Stimulated activated CD4-positive, alpha-beta T cell treated with anti-CD3 and anti-CD28 coated beads, Interleukin-15, amount 100 ng/mL, for 1 hour (primary cell): Measurements from ENCODE around the gene HDGFL3.
"Not testable (repeated sequence)": the region's sequence is repeated elsewhere in the genome, so short reads cannot be mapped to it uniquely, and the experiment has no call there.

Experiments
- DNase-seq, 2 donors: peaks; one replicate each; pipeline ENCODE4 v3.0.0-alpha.2; 2020; ENCODE audit warnings: low read depth in 1 of 2, low spot score in 1 of 2

Gene HDGFL3

DNA sequence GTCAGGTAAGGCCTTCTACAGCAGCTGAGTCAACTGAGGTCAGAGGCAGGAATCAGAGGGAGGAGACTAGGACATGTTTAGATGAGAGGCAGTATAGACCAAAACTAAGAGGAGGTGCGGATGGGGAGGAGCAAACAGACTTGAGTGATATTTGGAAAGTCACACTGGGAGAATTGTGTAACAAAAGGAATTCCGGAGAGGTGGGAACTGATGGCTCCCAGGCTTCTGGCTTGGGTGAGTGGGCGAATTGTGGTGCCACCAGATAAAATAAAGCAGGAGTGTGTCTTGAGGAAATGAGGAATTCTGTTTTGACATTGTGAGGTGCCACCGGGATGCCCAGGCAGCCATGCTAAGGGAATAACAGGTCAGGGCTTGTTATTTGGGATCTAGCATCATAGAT, 103.5 kb downstream of the HDGFL3 start:
- DNase-seq = no peak

DNA sequence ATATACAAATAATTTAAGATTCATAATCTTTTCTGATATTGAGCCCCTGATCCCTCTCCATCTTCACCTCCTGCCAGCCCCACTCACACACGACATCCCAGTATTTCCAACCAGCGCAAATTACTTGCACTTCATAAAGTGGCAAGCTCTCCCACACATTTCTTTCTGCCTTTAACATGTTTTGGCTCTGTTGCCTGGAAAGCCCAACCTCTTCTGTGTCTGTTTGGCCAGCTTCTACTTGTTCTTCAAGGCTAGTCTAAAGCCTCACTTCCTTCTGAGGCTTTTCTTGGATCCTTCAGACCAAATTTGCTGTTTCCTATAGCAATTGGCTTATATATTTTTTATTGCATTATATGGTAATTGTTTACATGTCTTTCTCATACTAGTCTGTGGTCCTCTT, 105.3 kb downstream of the HDGFL3 start:
- DNase-seq = no peak

DNA sequence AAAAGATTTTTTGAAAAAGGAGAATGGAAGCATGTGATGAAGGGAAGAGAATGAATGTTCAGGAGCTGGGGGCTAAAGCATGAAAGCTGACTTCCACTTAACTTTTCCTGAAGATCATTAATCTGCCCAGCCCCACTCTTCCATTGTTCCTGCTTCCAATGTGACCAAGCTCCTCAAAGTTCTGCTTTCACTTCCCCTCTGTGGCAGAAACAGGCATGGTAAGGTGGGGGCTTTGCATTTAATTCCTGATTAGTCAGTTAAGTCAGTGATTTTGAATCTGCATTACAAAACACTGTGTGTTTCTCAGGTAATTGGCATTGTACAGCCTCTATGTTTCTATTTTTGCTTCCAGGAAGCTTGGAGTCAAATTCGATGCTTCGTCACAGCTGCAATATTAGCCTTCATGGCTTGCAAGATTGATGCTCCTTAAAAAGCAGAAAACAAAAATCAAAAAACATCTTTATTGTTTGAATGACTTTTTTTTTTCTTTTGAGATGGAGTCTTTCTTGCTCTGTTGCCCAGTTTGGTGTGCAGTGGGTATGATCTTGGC, 107.5 kb downstream of the HDGFL3 start:
- DNase-seq = no peak

DNA sequence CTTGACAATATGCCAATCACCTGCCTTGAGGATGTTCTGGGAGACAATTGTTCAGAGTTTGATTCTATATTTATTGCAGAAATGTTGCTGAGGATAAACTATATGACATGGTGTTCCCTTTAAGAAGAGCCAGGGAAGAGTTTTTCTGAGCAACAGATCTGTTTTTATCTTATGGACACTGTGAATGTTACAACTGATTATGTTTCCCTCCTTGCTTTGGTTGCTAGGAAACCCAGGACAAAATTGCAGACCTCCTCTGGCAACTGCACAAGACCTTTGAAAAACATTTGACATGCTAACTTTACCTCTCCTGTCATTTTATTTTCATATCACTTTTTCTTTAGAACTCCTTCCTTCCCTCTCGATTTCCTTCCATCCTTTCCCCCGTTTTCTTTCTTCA, 108.3 kb downstream of the HDGFL3 start:
- DNase-seq = no peak

DNA sequence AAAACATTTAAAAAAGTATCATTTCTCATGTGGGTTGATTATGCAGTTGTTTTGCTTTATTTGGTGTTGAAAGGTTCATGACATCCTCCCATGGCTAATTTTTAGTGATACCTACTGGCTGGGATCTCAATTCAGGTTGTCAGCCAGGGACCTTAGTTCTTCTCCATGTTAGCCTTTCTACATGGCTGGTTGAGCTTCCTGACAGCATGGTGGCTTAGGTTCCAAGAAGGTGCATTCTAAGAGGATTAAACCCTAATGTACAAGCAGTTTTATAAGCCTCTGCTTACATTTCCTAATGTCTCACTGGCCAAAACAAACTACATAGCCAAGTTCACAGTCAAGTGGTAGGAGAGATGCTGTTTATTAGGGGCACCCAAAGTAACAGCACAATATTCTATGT, 109.5 kb downstream of the HDGFL3 start:
- no peak for DNase-seq

DNA sequence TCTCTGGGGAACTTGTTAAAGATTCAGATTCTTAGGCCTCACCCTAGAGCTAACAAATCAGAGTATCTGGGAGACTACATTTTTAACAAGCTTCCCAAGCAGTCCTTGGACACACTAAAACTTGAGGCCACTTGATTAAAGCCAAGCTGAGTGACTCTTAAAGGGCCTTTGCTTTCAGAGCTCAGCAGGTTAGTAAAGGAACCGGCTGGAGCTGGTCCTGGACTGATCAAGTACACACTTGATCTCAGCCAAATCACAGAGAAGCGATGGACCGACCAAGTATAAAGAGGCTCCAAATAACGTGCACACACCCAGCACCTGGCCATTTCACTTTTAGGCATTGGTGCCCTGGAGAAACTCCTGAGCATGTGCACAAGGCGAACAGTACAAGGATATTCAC, 113.0 kb downstream of the HDGFL3 start:
- DNase-seq = no peak

DNA sequence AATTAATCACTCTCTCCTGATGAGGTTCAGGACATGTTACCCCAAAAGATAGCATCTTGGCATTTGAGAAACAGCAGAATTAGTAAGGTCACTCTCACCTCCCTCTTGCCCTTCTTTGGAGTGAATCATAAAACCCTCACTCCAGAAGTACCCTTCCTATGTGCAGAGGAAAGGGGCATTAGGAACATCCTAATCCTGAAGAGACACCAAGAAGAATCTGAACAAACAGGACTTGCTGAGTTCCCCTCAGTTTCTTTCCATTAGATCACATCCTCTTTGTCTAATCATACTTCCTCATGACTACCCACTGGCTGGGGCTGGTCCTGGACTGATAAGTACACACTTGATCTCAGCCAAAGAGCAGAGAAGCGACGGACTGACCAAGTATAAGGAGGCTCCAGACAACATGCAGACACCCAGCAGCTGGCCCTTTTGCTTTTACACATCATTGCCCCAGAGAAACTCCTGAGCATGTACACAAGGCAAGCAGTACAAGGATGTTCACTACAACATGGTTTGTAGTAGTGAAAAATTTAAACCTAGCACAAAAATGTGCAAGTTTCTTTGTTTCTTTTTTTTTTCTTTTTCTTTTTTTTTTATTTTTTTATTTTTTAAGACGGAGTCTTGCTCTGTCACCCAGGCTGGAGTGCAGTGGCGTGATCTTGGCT, 115.2 kb downstream of the HDGFL3 start:
- DNase-seq = no peak

DNA sequence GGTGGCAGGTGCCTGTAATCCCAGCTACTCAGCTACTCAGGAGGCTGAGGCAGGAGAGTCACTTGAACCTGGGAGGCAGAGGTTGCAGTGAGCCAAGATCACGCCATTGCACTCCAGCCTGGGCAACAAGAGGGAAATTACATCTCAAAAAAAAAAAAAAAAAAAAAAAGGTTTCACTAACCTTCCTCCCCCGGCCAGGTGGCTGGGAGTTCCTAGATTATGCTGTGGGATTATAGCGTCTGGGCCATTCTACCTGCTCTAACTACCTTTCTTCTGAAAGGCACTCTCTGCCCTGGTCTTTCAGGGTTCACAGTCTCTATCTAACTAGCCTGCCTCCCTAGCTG, 115.7 kb downstream of the HDGFL3 start:
- not testable (repeated sequence) for DNase-seq

DNA sequence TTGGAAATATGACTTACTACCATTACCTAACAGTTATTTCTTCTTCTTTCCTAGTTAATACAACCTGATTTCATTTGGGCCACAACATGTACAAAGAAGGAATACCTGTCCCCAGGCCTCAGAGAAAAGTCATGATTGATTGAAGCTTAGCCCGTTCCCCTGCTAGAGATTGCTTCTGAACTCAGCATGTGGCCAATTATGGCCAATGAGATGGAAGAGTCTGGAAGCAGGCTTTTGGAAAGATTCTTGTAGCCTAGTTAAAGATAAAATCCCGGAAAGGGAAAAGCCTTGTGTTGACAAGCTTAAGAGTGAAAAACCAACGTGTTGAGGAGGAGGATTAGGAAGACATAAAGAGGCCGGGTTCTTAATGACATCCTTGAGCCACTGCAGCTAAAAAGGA, 117.2 kb downstream of the HDGFL3 start:
- DNase-seq = no peak

DNA sequence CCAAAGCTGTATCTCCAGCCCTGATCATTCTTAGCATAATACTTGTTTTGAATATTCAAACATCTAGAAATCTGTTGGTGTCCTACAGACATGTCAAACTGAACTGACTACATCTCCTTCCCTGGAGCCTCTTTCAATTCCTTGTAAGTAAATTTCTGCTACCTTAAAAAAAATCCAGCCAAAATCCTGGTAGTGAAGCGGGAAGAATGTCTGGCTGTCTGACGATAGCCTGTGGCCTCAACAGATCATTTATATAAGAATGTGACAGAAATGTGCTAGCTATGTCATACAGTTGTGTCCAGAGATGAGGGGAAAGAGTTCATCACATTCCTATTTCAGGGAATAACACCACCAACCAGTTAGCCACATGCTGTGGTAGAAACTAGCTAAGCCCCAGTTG, 118.7 kb downstream of the HDGFL3 start:
- no peak for DNase-seq

DNA sequence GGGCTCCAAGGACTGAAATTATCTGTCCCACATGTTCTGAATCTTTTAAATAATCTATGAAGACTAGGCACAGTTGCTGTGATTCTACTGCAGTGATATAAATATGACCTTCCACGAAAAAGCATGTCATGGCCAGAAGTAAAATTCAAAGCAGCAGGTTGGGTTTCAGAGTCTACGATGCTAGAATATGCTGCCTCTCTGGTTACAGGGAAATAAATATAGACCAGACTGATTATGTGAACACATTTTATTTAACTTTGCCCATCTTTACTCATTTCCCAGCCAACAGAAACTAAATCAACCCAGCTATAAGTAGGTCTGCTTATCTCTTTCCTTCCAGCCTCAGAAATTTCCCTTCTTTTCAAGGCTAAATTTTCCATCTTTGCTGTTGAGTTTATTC, 120.0 kb downstream of the HDGFL3 start:
- DNase-seq = no peak

DNA sequence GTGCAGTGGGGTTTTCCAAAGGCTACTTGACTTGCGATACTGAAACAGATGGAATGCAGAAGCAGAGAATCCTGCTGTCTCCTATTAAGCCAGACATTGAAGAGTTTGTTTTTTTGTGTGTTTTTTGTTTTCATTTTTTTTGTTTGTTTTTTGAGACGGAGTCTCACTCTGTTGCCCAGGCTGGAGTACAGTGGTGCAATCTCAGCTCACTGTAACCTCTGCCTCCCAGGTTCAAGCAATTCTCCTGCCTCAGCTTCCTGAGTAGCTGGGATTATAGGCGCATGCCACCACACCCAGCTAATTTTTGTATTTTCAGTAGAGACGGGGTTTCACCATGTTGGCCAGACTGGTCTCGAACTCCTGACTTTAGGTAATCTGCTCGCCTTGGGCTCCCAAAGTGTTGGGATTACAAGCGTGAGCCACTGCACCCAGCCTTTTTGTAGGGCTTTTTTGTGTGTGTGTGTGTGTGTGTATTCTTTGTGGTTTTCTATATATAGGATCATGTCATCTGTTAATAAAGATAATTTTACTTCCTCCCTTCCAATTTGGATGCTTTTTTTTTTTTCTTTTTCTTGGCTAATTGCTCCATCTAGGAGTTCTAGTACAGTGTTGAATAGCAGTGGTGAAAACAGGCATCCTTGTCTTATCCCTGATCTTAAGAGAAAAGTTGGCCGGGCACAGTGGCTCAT, 121.6 kb downstream of the HDGFL3 start:
- not testable (repeated sequence) for DNase-seq

DNA sequence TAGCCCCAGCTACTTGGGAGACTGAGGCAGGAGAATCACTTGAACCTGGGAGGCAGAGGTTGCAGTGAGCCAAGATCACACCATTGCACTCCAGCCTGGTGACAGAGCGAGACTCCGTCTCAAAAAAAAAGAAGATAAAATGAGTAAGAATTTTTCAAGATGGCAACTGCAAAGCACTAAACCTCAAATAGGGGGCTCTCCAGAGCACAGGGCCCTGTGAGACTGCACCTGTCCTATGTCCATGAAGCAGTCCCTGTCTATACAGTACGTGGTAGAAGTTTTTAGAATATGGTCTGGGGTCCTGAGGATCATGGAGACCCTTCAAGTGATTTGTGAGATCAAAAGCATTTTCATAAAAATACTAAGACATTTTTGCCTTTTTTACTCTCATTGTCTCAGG, 122.2 kb downstream of the HDGFL3 start:
- not testable (repeated sequence) for DNase-seq

DNA sequence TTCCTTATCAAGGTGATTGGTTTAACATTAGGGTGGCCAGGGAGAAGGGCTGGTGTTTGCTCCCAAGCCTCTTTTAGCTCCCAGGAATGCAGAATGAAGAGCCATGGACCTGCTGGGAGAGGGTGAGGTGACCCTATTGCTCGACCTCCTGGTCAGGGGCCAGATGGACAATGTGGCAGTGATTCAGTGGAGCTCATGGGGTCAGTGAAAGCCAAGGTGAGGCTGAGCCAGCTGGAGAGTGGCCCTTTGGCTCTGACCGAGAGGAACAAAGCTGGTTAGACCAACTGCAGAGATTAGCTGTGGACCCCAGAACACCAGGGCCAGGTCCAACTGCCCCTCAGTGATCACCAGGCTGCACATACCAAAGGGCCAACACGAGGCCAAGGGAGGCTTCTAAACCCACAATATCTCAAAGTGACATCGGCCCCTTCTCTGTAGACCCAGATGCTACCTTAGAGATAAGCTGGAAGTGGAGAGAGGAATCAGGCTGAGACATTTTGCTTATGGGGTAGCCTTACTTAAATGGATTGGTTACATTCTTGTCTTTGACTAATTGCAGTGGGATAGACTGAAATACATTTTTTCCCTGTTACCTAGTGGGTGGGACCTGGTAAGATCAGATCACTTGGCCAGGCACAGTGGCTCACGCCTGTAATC, 124.8 kb downstream of the HDGFL3 start:
- no peak for DNase-seq

DNA sequence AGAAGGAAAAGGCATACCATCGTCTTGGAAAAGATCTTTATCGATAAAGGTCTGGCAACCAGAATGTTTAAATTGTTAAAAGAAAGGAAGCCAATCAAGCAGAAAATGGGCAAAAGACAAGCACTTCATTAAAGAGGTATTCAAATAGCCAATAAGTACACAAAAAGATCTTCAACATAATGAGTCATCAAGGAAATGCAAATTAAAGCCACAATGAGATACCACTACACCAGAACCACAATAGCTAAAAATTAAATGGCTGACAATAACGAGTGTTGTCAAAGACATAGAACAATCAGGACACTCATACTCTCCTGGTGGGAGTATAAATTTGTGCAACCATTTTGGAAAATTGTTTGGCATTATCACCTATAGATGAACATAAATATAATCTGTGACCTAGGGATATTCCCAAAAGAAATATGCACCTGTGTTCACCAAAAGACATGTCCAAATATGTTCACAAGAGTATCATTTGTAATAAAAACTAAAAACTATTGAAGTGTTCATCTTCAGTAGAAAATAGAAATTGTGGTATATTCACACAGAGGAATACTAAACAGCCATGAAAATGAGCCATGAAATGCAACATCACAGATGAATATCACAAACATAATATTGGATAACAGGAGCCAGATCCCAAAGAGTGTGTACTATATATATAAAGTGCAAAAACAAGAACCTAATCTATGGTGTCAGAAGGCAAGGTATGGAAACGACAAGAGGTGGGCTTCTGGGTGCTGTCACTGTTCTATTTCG, 126.2 kb downstream of the HDGFL3 start:
- DNase-seq = no peak

DNA sequence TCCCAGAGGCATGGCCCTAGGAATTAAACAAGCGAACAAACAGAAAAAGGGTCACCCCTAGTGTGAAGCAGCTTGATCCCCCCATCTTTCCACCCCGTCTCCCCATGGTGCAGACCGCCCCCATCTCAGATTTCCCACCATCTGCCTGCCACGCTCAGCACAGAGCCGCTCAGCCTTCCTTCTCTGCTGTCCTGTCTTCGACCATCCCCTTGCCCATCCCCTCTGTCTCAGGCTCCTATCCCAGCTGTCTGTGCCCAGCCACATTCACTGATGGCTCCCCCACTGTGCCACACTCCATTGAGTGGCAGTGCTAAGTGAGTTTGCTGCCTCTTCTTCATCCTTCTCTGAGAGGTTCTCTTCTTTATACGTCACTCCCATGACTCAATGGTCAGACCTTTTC, 128.9 kb downstream of the HDGFL3 start:
- no peak for DNase-seq
